Prostate gland (tissue), 2 donors: ENCODE results near the gene CCDC127.
"Not testable (repeated sequence)": the region's sequence is repeated elsewhere in the genome, so short reads cannot be mapped to it uniquely, and the experiment has no call there.

Source experiments
- POLR2A ChIP-seq: fragments of 450-650 bp; IDR thresholded peaks from one replicate; pipeline ENCODE4 v1.6.1; 2016; ENCODE audit warnings: antibody characterized with exemption, mild to moderate bottlenecking
- TF ChIP-seq, protein P1 (sequence below), 4 experiments: fragments of 200-600 bp in 2 of 4; fragments of 450-650 bp in 2 of 4; sonication (generic) in 2 of 4; IDR thresholded peaks; 1 replicate in 3 of 4; 2 replicates in 1 of 4; pipeline ENCODE4 v1.5.1; 2016 to 2019; ENCODE audit warnings: antibody characterized with exemption in 4 of 4, mild to moderate bottlenecking in 2 of 4, moderate library complexity in 2 of 4

DNA sequence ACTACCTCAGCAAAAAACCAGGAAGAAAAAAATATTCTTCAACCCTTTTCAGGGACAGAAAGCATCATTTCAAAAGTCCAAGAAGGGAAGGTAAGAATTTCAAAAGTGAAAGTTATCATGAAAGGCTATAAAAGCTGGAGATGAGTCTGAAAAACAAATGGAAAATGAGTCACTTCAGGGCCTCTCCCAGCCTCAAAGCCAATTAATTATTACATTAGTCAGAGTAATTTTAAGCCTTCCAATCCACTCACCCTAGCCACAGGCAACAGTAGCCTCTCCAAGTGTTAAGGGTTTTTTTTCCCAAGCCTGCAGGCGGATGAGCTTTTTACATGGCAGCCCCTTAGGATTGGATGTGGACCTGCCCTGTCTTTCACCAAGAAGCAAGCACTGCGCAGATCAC, 2.7 kb downstream of the CCDC127 start:
- TF ChIP-seq, protein P1, sequence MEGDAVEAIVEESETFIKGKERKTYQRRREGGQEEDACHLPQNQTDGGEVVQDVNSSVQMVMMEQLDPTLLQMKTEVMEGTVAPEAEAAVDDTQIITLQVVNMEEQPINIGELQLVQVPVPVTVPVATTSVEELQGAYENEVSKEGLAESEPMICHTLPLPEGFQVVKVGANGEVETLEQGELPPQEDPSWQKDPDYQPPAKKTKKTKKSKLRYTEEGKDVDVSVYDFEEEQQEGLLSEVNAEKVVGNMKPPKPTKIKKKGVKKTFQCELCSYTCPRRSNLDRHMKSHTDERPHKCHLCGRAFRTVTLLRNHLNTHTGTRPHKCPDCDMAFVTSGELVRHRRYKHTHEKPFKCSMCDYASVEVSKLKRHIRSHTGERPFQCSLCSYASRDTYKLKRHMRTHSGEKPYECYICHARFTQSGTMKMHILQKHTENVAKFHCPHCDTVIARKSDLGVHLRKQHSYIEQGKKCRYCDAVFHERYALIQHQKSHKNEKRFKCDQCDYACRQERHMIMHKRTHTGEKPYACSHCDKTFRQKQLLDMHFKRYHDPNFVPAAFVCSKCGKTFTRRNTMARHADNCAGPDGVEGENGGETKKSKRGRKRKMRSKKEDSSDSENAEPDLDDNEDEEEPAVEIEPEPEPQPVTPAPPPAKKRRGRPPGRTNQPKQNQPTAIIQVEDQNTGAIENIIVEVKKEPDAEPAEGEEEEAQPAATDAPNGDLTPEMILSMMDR (IDR thresholded peaks at IDR 0.05): not testable (repeated sequence)
- TF ChIP-seq POLR2A: not testable (repeated sequence)
